Endothelial cell (in vitro differentiated cells): Measurements from ENCODE around the gene TPD52L1. TPM values are rescaled to one million over a fixed set of nuclear protein-coding genes. Genes with fewer than 3 reads are reported as not detected.

Source experiments
- DNase-seq: peaks from one replicate; pipeline ENCODE4 v3.0.0; 2021; ENCODE audit warnings: low spot score
- H3K27ac Mint-ChIP-seq: one replicate; pipeline ENCODE4 v1.8.0; 2021; ENCODE audit warnings: mixed read lengths, inconsistent platforms; ENCODE audit not compliant: unreplicated experiment
- H3K27me3 Mint-ChIP-seq: one replicate; pipeline ENCODE4 v1.8.0; 2021; ENCODE audit warnings: mild to moderate bottlenecking, moderate library complexity, mixed read lengths, inconsistent platforms; ENCODE audit not compliant: unreplicated experiment
- H3K36me3 Mint-ChIP-seq: one replicate; pipeline ENCODE4 v1.8.0; 2021; ENCODE audit warnings: mild to moderate bottlenecking, low read depth, mixed read lengths, inconsistent platforms; ENCODE audit not compliant: unreplicated experiment
- H3K4me1 Mint-ChIP-seq: one replicate; pipeline ENCODE4 v1.8.0; 2021; ENCODE audit warnings: mild to moderate bottlenecking, mixed read lengths, inconsistent platforms; ENCODE audit not compliant: unreplicated experiment
- H3K4me3 Mint-ChIP-seq: one replicate; pipeline ENCODE4 v1.8.0; 2021; ENCODE audit warnings: mild to moderate bottlenecking, mixed read lengths, inconsistent platforms; ENCODE audit not compliant: unreplicated experiment
- H3K9me3 Mint-ChIP-seq: one replicate; pipeline ENCODE4 v1.8.0; 2021; ENCODE audit warnings: mixed read lengths, inconsistent platforms; ENCODE audit not compliant: unreplicated experiment
- CTCF ChIP-seq: fragments of 200-600 bp; sonication (generic); IDR thresholded peaks from one replicate; pipeline ENCODE4 v1.5.0; 2021; ENCODE audit warnings: antibody characterized with exemption; ENCODE audit not compliant: unreplicated experiment
- total RNA-seq: library from RNA; stranded (reverse); fragmentation: NEBNext Ultra II Directional; extraction: Animal tissue kit (Norgen Biotek cat#: 25700); gene quantifications from one replicate; pipeline ENCODE4 v1.2.1, GENCODE V29; 2021; ENCODE audit not compliant: unreplicated experiment

TPD52L1 gene
- total RNA-seq, 1 donor from 2014 or later: 118 TPM

- H3K4me1 Mint-ChIP-seq: peaks cover 15% of the 10 kb centered on the region
- no peaks in the 10 kb centered on the region for H3K9me3 Mint-ChIP-seq
- peaks cover 3% of the 10 kb centered on the region for H3K36me3 Mint-ChIP-seq
- H3K27ac Mint-ChIP-seq: no peak overlapping the region
- DNase-seq: no peak
- peaks cover 3% of the 10 kb centered on the region for H3K27me3 Mint-ChIP-seq
- H3K4me3 Mint-ChIP-seq: peak overlapping the region; percentile 52
- no peak for TF ChIP-seq CTCF
Observed at GRCh38 chr6:125208625-125209249, 55.2 kb downstream of the TPD52L1 start.

- peaks cover 15% of the 10 kb centered on the region for H3K4me1 Mint-ChIP-seq
- H3K9me3 Mint-ChIP-seq: no peaks in the 10 kb centered on the region
- DNase-seq: no peak
- H3K27me3 Mint-ChIP-seq: peaks cover 3% of the 10 kb centered on the region
- no peak for TF ChIP-seq CTCF
- peaks cover 3% of the 10 kb centered on the region for H3K36me3 Mint-ChIP-seq
- no peak overlapping the region for H3K4me3 Mint-ChIP-seq
- no peak overlapping the region for H3K27ac Mint-ChIP-seq
Observed at GRCh38 chr6:125210667-125211066, 57.1 kb downstream of the TPD52L1 start.

GRCh38 chr6:125211352-125211751 is 57.8 kb downstream of the TPD52L1 start:
- DNase-seq: no peak
- H3K4me1 Mint-ChIP-seq: peaks cover 15% of the 10 kb centered on the region
- H3K9me3 Mint-ChIP-seq: no peaks in the 10 kb centered on the region
- H3K27me3 Mint-ChIP-seq: peaks cover 3% of the 10 kb centered on the region
- no peak overlapping the region for H3K4me3 Mint-ChIP-seq
- TF ChIP-seq CTCF: no peak
- peaks cover 3% of the 10 kb centered on the region for H3K36me3 Mint-ChIP-seq
- H3K27ac Mint-ChIP-seq: no peak overlapping the region

- H3K4me3 Mint-ChIP-seq: no peak overlapping the region
Observed at GRCh38 chr6:125212377-125212776, 58.8 kb downstream of the TPD52L1 start.

More at GRCh38 chr6:125212377-125212776, 58.8 kb downstream of the TPD52L1 start:
- Mint-ChIP-seq H3K4me1 (peaks cover 15% of the 10 kb centered on the region), H3K27me3 (peaks cover 3% of the 10 kb centered on the region), H3K9me3 (no peaks in the 10 kb centered on the region), H3K27ac (no peak overlapping the region), H3K36me3 (peaks cover 3% of the 10 kb centered on the region)
- no peak for DNase-seq
- TF ChIP-seq CTCF: no peak
